Right cardiac atrium (tissue), 5 donors: Measurements from ENCODE around the gene MUC13. TPM values are rescaled to one million over a fixed set of nuclear protein-coding genes. Genes with fewer than 3 reads are reported as not detected.
"Not testable (repeated sequence)": the region's sequence is repeated elsewhere in the genome, so short reads cannot be mapped to it uniquely, and the experiment has no call there.

Source experiments
- ATAC-seq, 2 donors: fragments of 200-7000 bp; cut with Tn5 transposase; one replicate each; pipeline versions ENCODE4 v1.8.0 to v1.9.1; 2020; ENCODE audit warnings: moderate library complexity in 2 of 2, mild to moderate bottlenecking in 1 of 2
- DNase-seq, 3 donors: peaks; one replicate each; pipeline ENCODE4 v3.0.0-alpha.2; 2020
- H3K27ac ChIP-seq: one replicate; pipeline ENCODE4 v1.5.1; 2013; ENCODE audit warnings: mild to moderate bottlenecking, low read length, control low read depth, moderate library complexity
- H3K27me3 ChIP-seq: one replicate; pipeline ENCODE4 v1.6.1; 2013; ENCODE audit not compliant: control insufficient read depth, insufficient read depth
- H3K4me1 ChIP-seq: one replicate; pipeline ENCODE4 v1.6.1; 2013; ENCODE audit warnings: low read length; ENCODE audit not compliant: control insufficient read depth, insufficient read depth
- H3K4me3 ChIP-seq: one replicate; pipeline ENCODE4 v1.5.1; 2013; ENCODE audit warnings: low read length, control low read depth
- H3K9me3 ChIP-seq: one replicate; pipeline ENCODE4 v1.6.1; 2013; ENCODE audit warnings: low read length; ENCODE audit not compliant: control insufficient read depth
- WGBS: extraction: QIAGEN DNeasy Blood & Tissue Kit; methylation state at CpG from one replicate; pipeline ENCODE4 v1.1.7; 2013; 5-methylcytosine and 5-hydroxymethylcytosine counted together
- intact Hi-C, 4 donors: fragments of 100-400 bp; cut with DNase I; formaldehyde crosslinking; loops; one replicate each; pipeline versions ENCODE4 v1.11.0 to v1.14.0; 2022 to 2023
- polyA plus RNA-seq: library from polyadenylated mRNA; stranded (reverse); fragments of 200-250 nt; gene quantifications from one replicate; pipeline ENCODE4 v1.2.3, GENCODE V29; 2013
- total RNA-seq, 4 donors: library from RNA; stranded (reverse); fragmentation: NEBNext Ultra II Directional; extraction: Animal tissue kit (Norgen Biotek cat#: 25700); gene quantifications; one replicate each; pipeline ENCODE4 v1.2.1, GENCODE V29; 2021
- donor health status: healthy with polysubstance abuse.
- donor health status: DM: no; HTN: yes; CAD: no.
- donor health status: DM: no; HTN: no; CAD: no.
- donor health status: DM: no; HTN: yes; CAD: no; lungs with severe emphysema.
- donor health status: DM: yes; HTN: yes; CAD: no.

Gene MUC13
- total and polyA plus RNA-seq, 5 donors, result 0.05 TPM; not detected in 4

- 74% methylated on average over 7 of the region's 7 CpGs for WGBS
- peak overlapping the region; percentile 36 for H3K27ac ChIP-seq
- ATAC-seq (peak; percentile 31 to 45), DNase-seq (no peak)
- no peaks in the 10 kb centered on the region for H3K9me3 ChIP-seq
- no peaks in the 10 kb centered on the region for H3K27me3 ChIP-seq
- intact Hi-C loops, result no loop called here
- H3K4me1 ChIP-seq, result peaks cover 7% of the 10 kb centered on the region
- H3K4me3 ChIP-seq, result no peak overlapping the region
Observed at GRCh38 chr3:124966521-124967445, 32.2 kb upstream of the MUC13 start.

GRCh38 chr3:124965413-124965812, 30.9 kb upstream of the MUC13 start:
- no peaks in the 10 kb centered on the region for H3K9me3 ChIP-seq
- intact Hi-C loops, result no loop called here
- H3K27me3 ChIP-seq, result no peaks in the 10 kb centered on the region
- H3K27ac ChIP-seq, result no peak overlapping the region
- H3K4me3 ChIP-seq, result no peak overlapping the region
- ATAC-seq, result no peak
- WGBS, result 88% methylated on average over 1 of the region's 1 CpG
- peaks cover 10% of the 10 kb centered on the region for H3K4me1 ChIP-seq
- DNase-seq, result no peak

DNA sequence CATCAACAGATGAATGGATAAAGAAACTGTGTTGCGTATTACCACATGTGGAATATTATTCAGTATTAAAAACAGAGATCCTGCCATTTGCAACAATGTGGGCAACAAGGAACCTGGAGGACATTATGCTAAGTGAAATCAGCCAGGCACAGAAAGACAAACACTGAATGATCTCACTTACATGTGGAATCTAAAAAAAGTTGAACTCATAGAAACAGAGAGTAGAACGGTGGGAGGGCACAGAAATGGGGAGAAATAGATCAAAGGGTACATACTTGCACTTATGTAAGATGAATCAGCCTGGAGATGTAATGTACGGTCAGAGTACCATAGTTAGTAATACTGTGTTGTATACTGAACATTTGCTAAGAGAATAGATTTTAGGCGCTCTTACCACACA, 29.8 kb upstream of the MUC13 start:
- Histone ChIP-seq H3K4me3 (no peak overlapping the region), H3K27ac (no peak overlapping the region), H3K4me1 (peaks cover 13% of the 10 kb centered on the region), H3K27me3 (no peaks in the 10 kb centered on the region), H3K9me3 (no peaks in the 10 kb centered on the region)
- intact Hi-C loops, result no loop called here
- WGBS, result 75% methylated on average over 4 of the region's 4 CpGs
- DNase-seq (no peak), ATAC-seq (no peak)

GRCh38 chr3:124963755-124964154, 29.2 kb upstream of the MUC13 start:
- Histone ChIP-seq H3K27ac (peak overlapping the region; percentile 8), H3K4me3 (no peak overlapping the region), H3K27me3 (no peaks in the 10 kb centered on the region), H3K4me1 (peaks cover 13% of the 10 kb centered on the region), H3K9me3 (no peaks in the 10 kb centered on the region)
- DNase-seq (no peak), ATAC-seq (no peak)
- intact Hi-C loops, result no loop called here
- 39% methylated on average over 3 of the region's 3 CpGs for WGBS

GRCh38 chr3:124962403-124962940, 27.9 kb upstream of the MUC13 start:
- WGBS, result 94% methylated on average over 2 of the region's 2 CpGs
- ATAC-seq (no peak), DNase-seq (no peak)
- H3K27me3 ChIP-seq, result no peaks in the 10 kb centered on the region
- intact Hi-C loops, result no loop called here
- H3K27ac ChIP-seq, result no peak overlapping the region
- peaks cover 13% of the 10 kb centered on the region for H3K4me1 ChIP-seq
- no peaks in the 10 kb centered on the region for H3K9me3 ChIP-seq
- H3K4me3 ChIP-seq, result no peak overlapping the region

DNA sequence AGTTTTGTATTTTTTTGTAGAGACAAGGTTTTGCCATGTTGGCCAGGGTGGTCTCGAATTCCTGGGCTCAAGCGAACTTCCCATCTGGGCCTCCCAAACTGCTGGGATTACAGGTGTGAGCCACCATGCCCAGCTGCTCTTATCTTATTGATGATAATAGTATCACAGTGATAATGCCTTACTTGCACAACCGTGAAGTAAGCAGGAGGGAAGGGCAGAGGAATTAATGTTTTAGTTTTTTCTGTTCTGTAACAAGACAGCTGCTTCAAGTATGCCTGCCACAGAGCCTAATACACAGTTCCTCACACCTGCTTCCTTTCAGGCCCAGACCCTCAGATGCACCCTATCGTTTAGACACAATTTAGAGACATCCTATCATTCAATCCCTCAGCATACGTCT, 26.1 kb upstream of the MUC13 start:
- no peak for DNase-seq
- Histone ChIP-seq H3K4me1 (peaks cover 13% of the 10 kb centered on the region), H3K4me3 (no peak overlapping the region), H3K9me3 (no peaks in the 10 kb centered on the region), H3K27ac (no peak overlapping the region), H3K27me3 (no peaks in the 10 kb centered on the region)
- intact Hi-C loops, result no loop called here
- WGBS, result 63% methylated on average over 5 of the region's 5 CpGs
- no peak for ATAC-seq

- Histone ChIP-seq H3K9me3 (no peaks in the 10 kb centered on the region), H3K4me3 (no peak overlapping the region), H3K27ac (no peak overlapping the region), H3K4me1 (peaks cover 12% of the 10 kb centered on the region), H3K27me3 (no peaks in the 10 kb centered on the region)
- 32% methylated on average over 3 of the region's 3 CpGs for WGBS
- intact Hi-C loops, result no loop called here
- ATAC-seq (no peak), DNase-seq (no peak)
Observed at GRCh38 chr3:124960105-124960504, 25.6 kb upstream of the MUC13 start.

DNA sequence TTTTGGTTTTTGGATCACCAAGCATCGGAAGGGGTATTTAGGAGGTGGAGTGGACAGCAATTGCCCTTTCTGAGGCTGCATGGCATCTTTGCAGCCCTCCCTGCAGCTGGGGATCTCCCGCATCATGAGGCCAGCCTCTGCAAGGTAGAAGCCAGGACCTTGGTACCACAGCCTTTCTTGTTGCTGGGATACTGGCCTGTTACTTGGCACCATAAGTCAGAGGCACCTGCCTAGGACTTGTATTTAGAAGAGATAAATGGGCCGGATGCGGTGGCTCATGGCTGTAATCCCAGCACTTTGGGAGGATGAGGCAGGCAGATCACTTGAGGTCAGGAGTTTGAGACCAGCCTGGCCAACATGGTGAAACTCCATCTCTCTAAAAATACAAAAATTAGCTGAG, 23.4 kb upstream of the MUC13 start:
- H3K9me3 ChIP-seq, H3K27me3 ChIP-seq, H3K4me3 ChIP-seq, H3K4me1 ChIP-seq, H3K27ac ChIP-seq, DNase-seq, ATAC-seq, intact Hi-C loops: not testable (repeated sequence)
- 82% methylated on average over 4 of the region's 4 CpGs for WGBS

DNA sequence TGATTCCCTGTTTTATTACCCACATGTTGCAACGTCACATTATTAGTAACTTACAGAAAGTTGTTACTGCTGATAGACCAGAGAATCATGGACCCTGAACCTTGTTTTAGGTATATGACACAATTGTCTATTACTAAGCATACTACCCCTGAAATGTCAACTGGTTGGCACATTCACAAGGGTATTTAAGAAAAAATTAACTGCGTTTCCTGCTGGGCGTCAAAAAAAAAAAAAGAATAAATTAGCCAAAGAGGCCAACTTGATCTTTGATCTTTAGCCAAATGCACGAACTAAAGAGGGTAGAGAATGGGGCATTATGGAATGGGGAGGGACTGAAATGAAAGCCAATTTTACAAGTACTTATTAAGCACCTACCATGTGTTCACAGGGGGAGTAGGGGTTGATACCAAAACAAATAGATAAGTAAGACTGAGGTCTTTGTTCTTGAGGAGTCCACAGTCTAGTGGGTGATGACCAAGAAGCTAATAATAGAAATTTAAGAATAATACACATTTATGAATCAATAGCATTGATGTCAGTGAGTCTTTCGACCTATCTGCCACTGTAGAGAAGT, 17.8 kb upstream of the MUC13 start:
- intact Hi-C loops, result no loop called here
- Histone ChIP-seq H3K4me1 (no peaks in the 10 kb centered on the region), H3K27ac (no peak overlapping the region), H3K27me3 (no peaks in the 10 kb centered on the region), H3K4me3 (no peak overlapping the region), H3K9me3 (no peaks in the 10 kb centered on the region)
- DNase-seq, result no peak
- ATAC-seq, result no peak
- 68% methylated on average over 5 of the region's 5 CpGs for WGBS

DNA sequence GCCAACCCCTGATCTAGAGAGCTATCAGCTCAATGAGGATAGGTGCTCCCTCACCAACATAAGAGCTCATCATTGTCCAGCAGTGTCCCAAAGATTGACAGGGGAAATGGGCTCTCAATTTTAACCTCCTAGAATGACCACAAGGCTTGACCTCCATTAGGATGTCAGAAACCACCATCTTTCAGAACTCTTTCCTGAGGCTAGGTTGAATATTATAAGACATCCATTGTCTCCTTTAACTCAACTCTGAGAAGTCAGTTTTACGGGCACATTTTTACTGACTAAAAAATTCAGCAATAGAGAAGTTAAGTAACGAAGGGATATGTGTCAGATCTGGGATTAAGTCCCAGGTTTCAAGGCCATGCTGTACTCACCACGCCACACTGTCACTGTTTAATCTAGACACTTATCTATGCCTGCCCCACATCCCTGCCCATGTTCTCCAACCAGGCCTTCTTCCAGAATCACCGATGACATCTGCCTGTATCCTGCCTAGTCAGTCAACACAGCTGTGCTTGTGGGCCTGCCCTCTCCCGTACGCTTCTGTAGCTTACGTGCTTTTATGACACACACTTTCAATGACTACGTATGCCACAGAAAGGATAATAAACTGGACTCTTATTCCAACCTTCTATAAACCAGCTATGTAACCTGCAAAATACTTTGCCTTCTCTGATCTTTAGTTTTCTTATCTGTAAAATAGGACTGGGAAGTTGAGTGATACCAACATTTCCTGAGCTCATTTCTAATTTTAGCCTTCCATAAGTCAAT, 17.1 kb upstream of the MUC13 start:
- Histone ChIP-seq H3K9me3 (no peaks in the 10 kb centered on the region), H3K27ac (no peak overlapping the region), H3K4me3 (no peak overlapping the region), H3K27me3 (no peaks in the 10 kb centered on the region), H3K4me1 (no peaks in the 10 kb centered on the region)
- ATAC-seq (no peak), DNase-seq (no peak)
- intact Hi-C loops, result no loop called here
- WGBS, result 81% methylated on average over 8 of the region's 8 CpGs

DNA sequence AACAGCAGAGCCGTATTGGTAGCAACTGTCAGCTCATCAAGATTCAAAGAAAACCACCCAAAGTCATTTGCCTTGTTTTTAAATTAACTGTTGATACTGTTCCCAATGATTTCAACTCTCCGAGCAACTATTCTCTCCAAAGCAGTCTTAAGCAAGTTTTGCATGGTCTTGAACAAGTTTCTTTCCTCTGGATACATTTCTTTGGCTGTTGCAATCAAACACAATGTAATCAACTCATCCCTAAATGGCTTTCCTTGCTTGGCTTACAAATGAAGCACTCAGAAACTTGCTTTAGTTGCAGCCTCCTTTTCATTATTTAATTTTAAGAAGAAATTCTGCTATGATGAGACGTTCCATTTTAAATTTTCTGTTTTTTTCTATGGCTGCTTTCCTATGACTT, 15.5 kb upstream of the MUC13 start:
- Histone ChIP-seq H3K27me3 (no peaks in the 10 kb centered on the region), H3K27ac (no peak overlapping the region), H3K4me1 (no peaks in the 10 kb centered on the region), H3K4me3 (no peak overlapping the region), H3K9me3 (no peaks in the 10 kb centered on the region)
- intact Hi-C loops, result no loop called here
- ATAC-seq (no peak), DNase-seq (no peak)
- 80% methylated on average over 3 of the region's 3 CpGs for WGBS
